ENCODE results near the gene PANX1.

PANX1 gene

DNA sequence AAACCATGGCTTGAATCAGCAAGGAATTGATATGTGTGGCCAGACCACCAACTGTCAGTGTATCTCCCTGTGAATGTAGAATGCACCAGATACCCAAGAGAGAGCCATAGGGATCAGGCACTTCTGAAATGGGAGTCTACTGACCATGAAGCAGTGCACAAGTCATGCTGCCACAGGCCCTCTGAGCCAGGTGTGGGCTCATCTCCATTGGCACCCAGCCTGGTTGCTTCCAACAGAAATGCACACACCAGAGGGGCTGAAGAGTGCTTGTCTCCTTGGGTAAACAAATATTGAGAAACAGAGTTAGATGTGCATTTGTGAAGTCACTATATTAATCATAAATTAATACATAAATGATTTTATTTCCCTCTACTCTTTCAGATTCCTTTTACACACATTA is 28.4 kb upstream of the PANX1 start:
- ChIA-PET CTCF (no interaction called here), POLR2A (no interaction called here)
- TF ChIP-seq CTCF (IDR thresholded peaks at IDR 0.05; ENCODE audit: insufficient read depth, low read length, missing control alignments): no peak
- no peak for DNase-seq (ENCODE audit: low read depth, low spot score)
- no peak overlapping the region for H3K4me3 ChIP-seq (ENCODE audit: low read depth, low read length)

DNA sequence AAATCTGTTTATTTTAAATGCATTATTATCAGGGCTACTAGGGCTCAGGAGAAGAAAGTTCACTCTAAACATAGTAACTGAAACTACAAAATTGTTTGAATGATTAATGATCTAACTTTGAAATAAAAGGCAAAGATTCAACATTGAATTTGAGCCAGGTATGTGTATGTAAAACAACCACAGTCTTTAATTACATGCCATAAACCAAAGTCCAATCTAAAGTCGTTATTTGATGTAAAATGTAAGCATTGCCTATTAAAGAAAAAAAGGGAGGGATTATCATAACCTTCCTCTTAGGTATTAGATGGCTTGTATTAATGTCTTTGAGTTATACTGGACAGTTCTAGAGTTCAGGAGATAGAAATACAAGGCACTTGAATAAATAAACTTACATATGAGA is 25.2 kb upstream of the PANX1 start:
- POLR2A ChIA-PET: no interaction called here
- TF ChIP-seq CTCF (IDR thresholded peaks at IDR 0.05; ENCODE audit: insufficient read depth, low read length, missing control alignments): no peak
- CTCF ChIA-PET: no interaction called here
- H3K4me3 ChIP-seq (ENCODE audit: low read depth, low read length): no peak overlapping the region
- DNase-seq (ENCODE audit: low read depth, low spot score): no peak

- POLR2A ChIA-PET: no interaction called here
- TF ChIP-seq CTCF (IDR thresholded peaks at IDR 0.05; ENCODE audit: insufficient read depth, low read length, missing control alignments): no peak
- CTCF ChIA-PET: no interaction called here
- no peak for DNase-seq (ENCODE audit: low read depth, low spot score)
- no peak overlapping the region for H3K4me3 ChIP-seq (ENCODE audit: low read depth, low read length)
Measured at GRCh38 chr11:94104734-94105133, 23.9 kb upstream of the PANX1 start.

- H3K4me3 ChIP-seq (ENCODE audit: low read depth, low read length): no peak overlapping the region
- POLR2A ChIA-PET: interaction anchor here (0.7 kb wide), 1 partner anchor 39 kb away, joined by 3 read pairs; no protein-coding TSS in a partner anchor
- no peak for DNase-seq (ENCODE audit: low read depth, low spot score)
- TF ChIP-seq CTCF (IDR thresholded peaks at IDR 0.05; ENCODE audit: insufficient read depth, low read length, missing control alignments): no peak
- CTCF ChIA-PET: interaction anchor here (1.0 kb wide), 1 partner anchor 14 kb away, joined by 3 read pairs; no protein-coding TSS in a partner anchor
Measured at GRCh38 chr11:94106716-94107115, 21.9 kb upstream of the PANX1 start.

- ChIA-PET POLR2A (no interaction called here), CTCF (no interaction called here)
- H3K4me3 ChIP-seq (ENCODE audit: low read depth, low read length): no peak overlapping the region
- TF ChIP-seq CTCF (IDR thresholded peaks at IDR 0.05; ENCODE audit: insufficient read depth, low read length, missing control alignments): no peak
- DNase-seq (ENCODE audit: low read depth, low spot score): no peak
Measured at GRCh38 chr11:94107363-94107762, 21.3 kb upstream of the PANX1 start.

DNA sequence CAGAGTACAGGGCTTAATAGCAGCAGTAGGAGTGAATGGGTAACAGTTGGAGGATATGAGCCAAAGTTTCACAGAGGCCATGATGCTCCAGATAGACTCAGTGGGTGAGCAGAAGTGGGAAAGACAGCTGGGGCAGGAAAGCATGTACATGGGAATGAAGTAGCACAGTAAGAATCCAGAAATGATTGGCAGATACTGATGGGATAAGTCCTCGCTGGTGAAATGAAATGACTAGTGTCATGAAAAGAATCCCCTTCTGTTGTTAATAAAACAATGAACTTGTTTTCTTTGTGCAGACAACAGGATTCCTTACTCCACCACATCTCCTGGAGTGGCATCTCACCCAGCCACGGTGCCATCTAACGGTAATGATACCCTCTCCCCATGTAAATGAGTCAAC is 17.4 kb upstream of the PANX1 start:
- ChIA-PET POLR2A (no interaction called here), CTCF (no interaction called here)
- TF ChIP-seq CTCF (IDR thresholded peaks at IDR 0.05; ENCODE audit: insufficient read depth, low read length, missing control alignments): no peak
- H3K4me3 ChIP-seq (ENCODE audit: low read depth, low read length): no peak overlapping the region
- DNase-seq (ENCODE audit: low read depth, low spot score): no peak
